Right atrium auricular region (tissue), 2 donors: ENCODE measurements around the gene MBLAC1. TPM values are rescaled to one million over a fixed set of nuclear protein-coding genes. Genes with fewer than 3 reads are reported as not detected.

ENCODE experiments used
- DNase-seq: peaks from one replicate; pipeline ENCODE4 v3.0.0-alpha.2; 2019; ENCODE audit warnings: low spot score
- H3K27ac ChIP-seq, 2 donors: fragments of 200-600 bp; sonication (generic); 1 replicate in 1 of 2; 2 replicates in 1 of 2; pipeline ENCODE4 v1.5.1; 2016 to 2019
- H3K27me3 ChIP-seq, 2 donors: fragments of 200-600 bp; sonication (generic); one replicate each; pipeline versions ENCODE4 v1.5.1 to v1.6.0; 2017 to 2019
- H3K36me3 ChIP-seq: fragments of 200-600 bp; sonication (generic); one replicate; pipeline ENCODE4 v1.5.1; 2016
- H3K4me1 ChIP-seq, 2 donors: fragments of 200-600 bp; sonication (generic); one replicate each; pipeline versions ENCODE4 v1.5.1 to v1.6.0; 2017 to 2019
- H3K4me3 ChIP-seq, 2 donors: fragments of 200-600 bp; sonication (generic); 1 replicate in 1 of 2; 2 replicates in 1 of 2; pipeline ENCODE4 v1.5.1; 2017 to 2019; ENCODE audit warnings: mild to moderate bottlenecking in 1 of 2, moderate library complexity in 1 of 2
- H3K9me3 ChIP-seq, 2 donors: fragments of 200-600 bp; sonication (generic); one replicate each; pipeline ENCODE4 v1.5.1; 2019
- total RNA-seq, 2 donors: library from RNA; depleted of rRNA; stranded (reverse); fragments of >200 nt; gene quantifications; one replicate each; pipeline ENCODE4 v1.1.0, GENCODE V29; 2016
- TF ChIP-seq, protein P1 (sequence below), 2 donors: fragments of 200-600 bp; sonication (generic); IDR thresholded peaks; one replicate each; pipeline ENCODE4 v1.5.1; 2019; ENCODE audit warnings: antibody characterized with exemption in 2 of 2

MBLAC1 gene
- total RNA-seq, 2 donors from 2014 or later = 3.3 to 6.1 TPM

DNA sequence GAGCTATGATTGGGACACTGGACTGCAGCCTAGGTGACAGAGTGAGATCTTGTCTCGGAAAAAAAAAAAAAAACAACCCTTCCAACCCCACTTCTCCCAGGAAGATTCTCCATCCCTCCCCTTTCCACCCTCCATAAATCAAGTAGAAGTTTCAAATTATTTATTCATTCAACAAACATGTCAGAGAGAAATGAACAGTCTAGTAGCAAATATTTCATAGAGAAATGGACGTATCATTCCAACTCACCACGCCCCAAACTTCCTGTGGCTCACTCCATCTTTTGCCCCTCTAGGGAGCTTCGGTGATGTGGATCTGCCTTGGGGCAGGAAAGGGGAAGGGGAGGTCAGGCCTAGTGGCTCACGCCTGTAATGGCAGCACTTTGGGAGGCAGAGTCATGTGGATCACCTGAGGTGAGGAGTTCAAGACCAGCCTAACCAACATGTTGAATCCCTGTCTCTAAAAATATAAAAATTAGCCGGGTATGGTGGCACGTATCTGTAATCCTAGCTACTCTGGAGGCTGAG, 32.4 kb downstream of the MBLAC1 start:
- Histone ChIP-seq H3K36me3 (peaks cover 25% of the 10 kb centered on the region), H3K4me1 (peaks cover 0 to 22% of the 10 kb centered on the region in 2 donors), H3K4me3 (peak overlapping the region; percentile 71 to 74), H3K9me3 (no peaks in the 10 kb centered on the region), H3K27me3 (no peaks in the 10 kb centered on the region), H3K27ac (peak overlapping the region; percentile 72 to 80)
- no peak for DNase-seq
- TF ChIP-seq, protein P1, sequence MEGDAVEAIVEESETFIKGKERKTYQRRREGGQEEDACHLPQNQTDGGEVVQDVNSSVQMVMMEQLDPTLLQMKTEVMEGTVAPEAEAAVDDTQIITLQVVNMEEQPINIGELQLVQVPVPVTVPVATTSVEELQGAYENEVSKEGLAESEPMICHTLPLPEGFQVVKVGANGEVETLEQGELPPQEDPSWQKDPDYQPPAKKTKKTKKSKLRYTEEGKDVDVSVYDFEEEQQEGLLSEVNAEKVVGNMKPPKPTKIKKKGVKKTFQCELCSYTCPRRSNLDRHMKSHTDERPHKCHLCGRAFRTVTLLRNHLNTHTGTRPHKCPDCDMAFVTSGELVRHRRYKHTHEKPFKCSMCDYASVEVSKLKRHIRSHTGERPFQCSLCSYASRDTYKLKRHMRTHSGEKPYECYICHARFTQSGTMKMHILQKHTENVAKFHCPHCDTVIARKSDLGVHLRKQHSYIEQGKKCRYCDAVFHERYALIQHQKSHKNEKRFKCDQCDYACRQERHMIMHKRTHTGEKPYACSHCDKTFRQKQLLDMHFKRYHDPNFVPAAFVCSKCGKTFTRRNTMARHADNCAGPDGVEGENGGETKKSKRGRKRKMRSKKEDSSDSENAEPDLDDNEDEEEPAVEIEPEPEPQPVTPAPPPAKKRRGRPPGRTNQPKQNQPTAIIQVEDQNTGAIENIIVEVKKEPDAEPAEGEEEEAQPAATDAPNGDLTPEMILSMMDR (IDR thresholded peaks at IDR 0.05) = no peak

DNA sequence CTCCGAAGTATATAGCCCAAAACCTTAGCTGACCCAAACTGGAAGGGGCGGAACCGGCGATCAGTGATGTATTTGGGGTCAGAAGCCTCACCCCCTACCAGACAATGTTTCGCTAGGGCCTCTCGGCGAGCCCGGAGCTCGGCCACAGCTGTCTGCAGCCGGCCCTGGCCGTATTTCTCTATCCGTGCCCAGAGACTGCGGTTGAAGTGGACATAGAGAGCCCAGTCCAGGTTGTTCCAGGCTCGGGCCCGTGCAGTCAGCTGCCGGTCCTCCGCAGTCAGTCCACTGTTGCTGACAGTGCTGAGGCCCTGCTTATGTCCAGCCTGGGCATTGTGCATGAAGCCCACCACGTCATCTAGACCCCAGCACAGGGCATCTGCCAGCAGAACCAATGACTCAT, 33.3 kb downstream of the MBLAC1 start:
- no peak for DNase-seq
- peaks cover 0 to 22% of the 10 kb centered on the region in 2 donors for H3K4me1 ChIP-seq
- no peak overlapping the region for H3K4me3 ChIP-seq
- TF ChIP-seq, protein P1 (IDR thresholded peaks at IDR 0.05) = no peak
- peaks cover 17% of the 10 kb centered on the region for H3K36me3 ChIP-seq
- no peaks in the 10 kb centered on the region for H3K27me3 ChIP-seq
- no peaks in the 10 kb centered on the region for H3K9me3 ChIP-seq
- H3K27ac ChIP-seq = no peak overlapping the region

DNA sequence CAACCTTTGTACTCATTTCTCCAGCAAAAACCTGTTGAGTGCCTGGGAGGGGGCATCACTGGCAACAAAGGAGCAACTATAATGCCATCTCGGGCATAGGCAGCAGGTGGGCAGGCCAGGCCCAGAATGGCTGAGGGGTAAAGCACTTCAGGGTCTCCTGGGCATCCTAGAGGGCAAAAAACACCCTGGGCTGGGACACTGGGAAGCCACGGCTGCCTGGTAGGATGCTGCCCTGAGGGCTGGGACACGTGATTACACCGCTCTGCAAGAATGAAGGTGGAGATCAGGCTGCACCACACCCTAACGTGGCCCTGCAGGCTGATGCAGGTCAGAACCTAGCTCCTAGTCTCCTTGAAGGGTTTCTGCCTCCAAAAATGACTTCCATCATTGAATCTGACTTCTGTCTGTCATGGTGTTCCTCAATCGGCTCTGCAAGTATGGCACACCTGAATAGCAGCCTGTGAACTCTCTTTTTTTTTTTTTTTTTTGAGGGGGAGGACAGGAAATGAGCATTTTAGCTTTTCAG, 36.3 kb downstream of the MBLAC1 start:
- DNase-seq = no peak
- Histone ChIP-seq H3K27me3 (no peaks in the 10 kb centered on the region), H3K36me3 (no peaks in the 10 kb centered on the region), H3K27ac (no peak overlapping the region), H3K4me1 (peaks cover 0 to 16% of the 10 kb centered on the region in 2 donors), H3K9me3 (no peaks in the 10 kb centered on the region), H3K4me3 (no peak overlapping the region)
- TF ChIP-seq, protein P1 (IDR thresholded peaks at IDR 0.05) = no peak

DNA sequence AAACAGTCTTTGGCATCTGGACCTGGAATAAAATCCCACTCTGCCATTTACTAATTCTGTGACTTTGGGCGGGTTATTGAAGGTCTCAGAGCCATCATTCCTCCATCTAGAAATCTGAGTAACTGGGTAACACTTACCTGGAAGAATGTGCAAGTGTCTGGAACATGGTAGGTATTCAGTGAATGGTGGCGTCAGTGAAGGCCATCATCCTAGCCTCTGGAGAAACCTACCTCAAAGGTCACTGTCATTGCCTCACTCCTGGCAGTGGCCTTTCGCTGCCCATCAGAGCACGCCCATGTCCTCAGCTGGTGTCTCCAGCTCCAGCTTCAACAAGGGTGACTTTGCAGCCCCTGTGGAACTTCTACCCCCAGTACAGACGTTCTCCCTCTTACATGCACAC, 37.1 kb downstream of the MBLAC1 start:
- H3K36me3 ChIP-seq = no peaks in the 10 kb centered on the region
- TF ChIP-seq, protein P1 (IDR thresholded peaks at IDR 0.05) = no peak

DNA sequence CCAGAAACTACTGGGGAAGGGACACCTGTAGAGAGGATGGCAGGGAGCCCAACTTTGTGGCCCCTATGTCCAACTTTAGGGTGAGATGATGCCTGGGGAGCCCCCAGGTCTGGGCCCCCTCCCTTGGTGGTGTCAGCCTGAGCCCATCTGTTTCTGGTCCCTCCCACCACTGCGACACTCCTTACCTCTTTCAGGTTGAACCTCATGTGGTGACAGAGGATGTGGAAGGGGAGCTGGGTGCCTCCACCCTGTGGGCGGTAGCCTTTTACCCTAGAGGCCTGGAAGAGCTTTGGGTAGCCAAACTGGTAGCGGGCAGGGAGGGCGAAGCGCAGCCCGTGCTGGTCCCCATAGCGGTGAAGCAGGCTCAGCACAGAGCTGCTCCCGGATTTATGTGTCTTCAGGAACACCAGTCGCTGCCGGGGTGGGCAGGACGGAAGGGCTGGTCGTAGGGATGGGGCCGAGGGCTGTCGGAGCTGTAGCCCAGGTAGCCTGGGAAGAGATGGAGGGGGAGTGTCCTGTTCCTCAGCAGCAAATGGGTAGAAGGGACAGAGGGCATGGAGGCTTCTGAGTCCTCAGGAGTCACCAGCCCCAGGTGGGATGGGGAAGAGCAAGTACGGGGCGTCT, 39.7 kb downstream of the MBLAC1 start:
- no peaks in the 10 kb centered on the region for H3K36me3 ChIP-seq
- DNase-seq = no peak
- no peak overlapping the region for H3K4me3 ChIP-seq
- TF ChIP-seq, protein P1 (IDR thresholded peaks at IDR 0.05) = no peak
- H3K9me3 ChIP-seq = no peaks in the 10 kb centered on the region
- peaks cover 0 to under 1% of the 10 kb centered on the region in 2 donors for H3K27me3 ChIP-seq
- no peak overlapping the region for H3K27ac ChIP-seq
- H3K4me1 ChIP-seq = peaks cover 0 to 27% of the 10 kb centered on the region in 2 donors

More for the DNA sequence above, 37.1 kb downstream of the MBLAC1 start:
- DNase-seq = no peak
- Histone ChIP-seq H3K4me3 (no peak overlapping the region), H3K9me3 (no peaks in the 10 kb centered on the region), H3K27me3 (no peaks in the 10 kb centered on the region), H3K27ac (no peak overlapping the region), H3K4me1 (peaks cover 0 to 21% of the 10 kb centered on the region in 2 donors)
